ENCODE results near the gene TRIM29.
A peak's percentile ranks its signal among the peaks of the same experiment; 100 is the strongest.

The TRIM29 gene

GRCh38 chr11:120168108-120168959 lies 30.4 kb upstream of the TRIM29 start:
- Histone ChIP-seq H3K9me3 (ENCODE audit: severe bottlenecking) (peaks cover 3% of the 10 kb centered on the region), H3K27me3 (ENCODE audit: insufficient read depth, low read depth, severe bottlenecking) (peaks cover 6% of the 10 kb centered on the region), H3K36me3 (no peaks in the 10 kb centered on the region), H3K4me3 (ENCODE audit: low read depth, low read length) (peak overlapping the region; percentile 64), H3K27ac (peak overlapping the region; percentile 27; the same call in 1 of the 2 replicates)
- DNase-seq = no peak
- TF ChIP-seq CTCF (IDR thresholded peaks at IDR 0.05; ENCODE audit: low read depth, low read length) = no peak

- TF ChIP-seq CTCF (IDR thresholded peaks at IDR 0.05; ENCODE audit: low read depth, low read length) = no peak
- H3K27me3 ChIP-seq (ENCODE audit: insufficient read depth, low read depth, severe bottlenecking) = peaks cover 6% of the 10 kb centered on the region
These were observed 29.7 kb upstream of the TRIM29 start for GRCh38 chr11:120167659-120168058.

GRCh38 chr11:120160436-120160835 lies 22.5 kb upstream of the TRIM29 start:
- Histone ChIP-seq H3K27me3 (ENCODE audit: insufficient read depth, low read depth, severe bottlenecking) (no peaks in the 10 kb centered on the region), H3K4me3 (ENCODE audit: low read depth, low read length) (no peak overlapping the region), H3K9me3 (ENCODE audit: severe bottlenecking) (peaks cover 6% of the 10 kb centered on the region), H3K36me3 (no peaks in the 10 kb centered on the region), H3K27ac (no peak overlapping the region)
- TF ChIP-seq CTCF (IDR thresholded peaks at IDR 0.05; ENCODE audit: low read depth, low read length) = no peak
- no peak for DNase-seq

More at GRCh38 chr11:120167659-120168058, 29.7 kb upstream of the TRIM29 start:
- H3K9me3 ChIP-seq (ENCODE audit: severe bottlenecking) = peaks cover 3% of the 10 kb centered on the region
- no peak for DNase-seq
- H3K4me3 ChIP-seq (ENCODE audit: low read depth, low read length) = no peak overlapping the region
- H3K27ac ChIP-seq = no peak overlapping the region
- no peaks in the 10 kb centered on the region for H3K36me3 ChIP-seq

GRCh38 chr11:120153221-120153620 lies 15.3 kb upstream of the TRIM29 start:
- peaks cover 3% of the 10 kb centered on the region for H3K9me3 ChIP-seq (ENCODE audit: severe bottlenecking)
- no peak overlapping the region for H3K27ac ChIP-seq

GRCh38 chr11:120151536-120151935 lies 13.6 kb upstream of the TRIM29 start:
- no peak for TF ChIP-seq CTCF (IDR thresholded peaks at IDR 0.05; ENCODE audit: low read depth, low read length)
- H3K27ac ChIP-seq = no peak overlapping the region
- H3K9me3 ChIP-seq (ENCODE audit: severe bottlenecking) = peaks cover 3% of the 10 kb centered on the region
- no peak for DNase-seq
- no peak overlapping the region for H3K4me3 ChIP-seq (ENCODE audit: low read depth, low read length)
- H3K27me3 ChIP-seq (ENCODE audit: insufficient read depth, low read depth, severe bottlenecking) = no peaks in the 10 kb centered on the region
- no peaks in the 10 kb centered on the region for H3K36me3 ChIP-seq

More at GRCh38 chr11:120153221-120153620, 15.3 kb upstream of the TRIM29 start:
- Histone ChIP-seq H3K36me3 (no peaks in the 10 kb centered on the region), H3K4me3 (ENCODE audit: low read depth, low read length) (no peak overlapping the region), H3K27me3 (ENCODE audit: insufficient read depth, low read depth, severe bottlenecking) (no peaks in the 10 kb centered on the region)
- DNase-seq = no peak
- no peak for TF ChIP-seq CTCF (IDR thresholded peaks at IDR 0.05; ENCODE audit: low read depth, low read length)
